Gastroesophageal sphincter (tissue), 4 donors: ENCODE measurements around the gene TM4SF5. TPM values are rescaled to one million over a fixed set of nuclear protein-coding genes. Genes with fewer than 3 reads are reported as not detected.

Source experiments
- ATAC-seq: fragments of 150-250 bp; one replicate; pipeline ENCODE4 v1.9.1; 2016; ENCODE audit warnings: mild to moderate bottlenecking, moderate library complexity
- H3K27ac ChIP-seq, 4 donors: fragments of 200-600 bp; sonication (generic) in 3 of 4; 1 replicate in 3 of 4; 2 replicates in 1 of 4; pipeline ENCODE4 v1.5.1; 2016 to 2019
- H3K27me3 ChIP-seq: fragments of 200-600 bp; sonication (generic); one replicate; pipeline ENCODE4 v1.5.1; 2019
- H3K36me3 ChIP-seq, 2 donors: fragments of 200-600 bp; sonication (generic); one replicate each; pipeline ENCODE4 v1.5.1; 2019; ENCODE audit warnings: control low read depth in 1 of 2
- H3K4me1 ChIP-seq, 3 donors: fragments of 200-600 bp; sonication (generic); 1 replicate in 2 of 3; 2 replicates in 1 of 3; pipeline ENCODE4 v1.5.1; 2016 to 2019; ENCODE audit warnings: control low read depth in 2 of 3
- H3K4me3 ChIP-seq, 2 donors: fragments of 200-600 bp; sonication (generic); one replicate each; pipeline ENCODE4 v1.5.1; 2019; ENCODE audit warnings: mild to moderate bottlenecking in 1 of 2, moderate library complexity in 1 of 2
- H3K9me3 ChIP-seq, 3 donors: fragments of 200-600 bp; sonication (generic); one replicate each; pipeline ENCODE4 v1.5.1; 2017 to 2019; ENCODE audit warnings: control low read depth in 2 of 3
- CTCF ChIP-seq, 4 experiments: fragments of 200-600 bp in 2 of 4; fragments of 450-650 bp in 2 of 4; sonication (generic) in 1 of 4; IDR thresholded peaks; one replicate each; pipeline ENCODE4 v1.5.1; 2017 to 2019; ENCODE audit warnings: antibody characterized with exemption in 4 of 4, mild to moderate bottlenecking in 2 of 4, moderate library complexity in 2 of 4
- EP300 ChIP-seq: sonication (generic); formaldehyde crosslinking; IDR thresholded peaks from one replicate; pipeline ENCODE4 v1.6.1; 2017; ENCODE audit warnings: antibody characterized with exemption, mild to moderate bottlenecking
- POLR2A ChIP-seq, 2 donors: fragments of 450-650 bp; IDR thresholded peaks; one replicate each; pipeline ENCODE4 v1.6.1; 2017; ENCODE audit warnings: antibody characterized with exemption in 2 of 2, mild to moderate bottlenecking in 2 of 2, moderate library complexity in 1 of 2
- POLR2AphosphoS5 ChIP-seq: sonication (generic); formaldehyde crosslinking; IDR thresholded peaks from one replicate; pipeline ENCODE4 v1.6.1; 2017; ENCODE audit warnings: antibody characterized with exemption
- WGBS, 2 donors: methylation state at CpG; one replicate each; pipeline ENCODE4 v1.1.5; 2018; ENCODE audit warnings: low coverage in 1 of 2; 5-methylcytosine and 5-hydroxymethylcytosine counted together
- total RNA-seq, 4 donors: library from RNA; depleted of rRNA; stranded (reverse); fragments of >200 nt; gene quantifications; one replicate each; pipeline ENCODE4 v1.1.0, GENCODE V29; 2016

The TM4SF5 gene
- total RNA-seq, 4 donors from 2014 or later: not detected

- H3K27ac ChIP-seq: peak within 1 kb of the TSS in 3 of 4 donors; percentile 69 to 83 (median 81)
- peak; percentile 99 for ATAC-seq
- H3K36me3 ChIP-seq: peaks cover 0 to 32% of the 10 kb centered on the region in 2 donors
- no peaks in the 10 kb centered on the region for H3K27me3 ChIP-seq
- peaks cover 0 to 26% (median 11%) of the 10 kb centered on the region in 3 donors for H3K4me1 ChIP-seq
- TF ChIP-seq POLR2A (IDR thresholded peaks at IDR 0.05): peak; percentile 42 to 46
- no peak for TF ChIP-seq POLR2AphosphoS5
- peak in 2 of 4 experiments; percentile 3 to 17 for TF ChIP-seq CTCF (IDR thresholded peaks at IDR 0.05)
- no peak for TF ChIP-seq EP300
- H3K9me3 ChIP-seq: no peaks in the 10 kb centered on the region
- WGBS, 2 donors: 0% methylated on average over 2 of the region's 106 CpGs; no CpG with 5 or more reads in 1 of the 2 donors
- peak within 1 kb of the TSS; percentile 58 to 90 for H3K4me3 ChIP-seq
These were observed 35.3 kb downstream of the TM4SF5 start, which contains the start of gene PLD2 for GRCh38 chr17:4806777-4807604. TSS of gene PLD2 (plus strand) at chr17:4807152. CDS start at chr17:4807773, 621 bp downstream.

- no peaks in the 10 kb centered on the region for H3K27me3 ChIP-seq
- 35 to 62% methylated on average over 7 to 20 of the region's 32 CpGs for WGBS, 2 donors
- H3K27ac ChIP-seq: peak overlapping the region in 3 of 4 donors; percentile 69 to 83 (median 81)
- no peaks in the 10 kb centered on the region for H3K9me3 ChIP-seq
- peak overlapping the region; percentile 58 to 90 for H3K4me3 ChIP-seq
- no peak for ATAC-seq
- TF ChIP-seq POLR2AphosphoS5 (no peak), CTCF (IDR thresholded peaks at IDR 0.05) (no peak), POLR2A (IDR thresholded peaks at IDR 0.05) (no peak), EP300 (no peak)
- peaks cover 0 to 26% (median 11%) of the 10 kb centered on the region in 3 donors for H3K4me1 ChIP-seq
- H3K36me3 ChIP-seq: peaks cover 0 to 32% of the 10 kb centered on the region in 2 donors
These were observed 36.1 kb downstream of the TM4SF5 start for GRCh38 chr17:4807605-4808377.

- H3K4me3 ChIP-seq: peak overlapping the region in 1 of 2 donors; percentile 90
- peaks cover 0 to 26% (median 11%) of the 10 kb centered on the region in 3 donors for H3K4me1 ChIP-seq
- H3K36me3 ChIP-seq: peaks cover 0 to 32% of the 10 kb centered on the region in 2 donors
- TF ChIP-seq POLR2AphosphoS5 (peak; percentile 25), POLR2A (IDR thresholded peaks at IDR 0.05) (no peak)
- H3K9me3 ChIP-seq: no peaks in the 10 kb centered on the region
- no peak for ATAC-seq
- WGBS, 2 donors: 28% methylated on average over 5 of the region's 6 CpGs; no CpG with 5 or more reads in 1 of the 2 donors
- H3K27me3 ChIP-seq: no peaks in the 10 kb centered on the region
- H3K27ac ChIP-seq: peak overlapping the region in 1 of 4 donors; percentile 69
These were observed 36.7 kb downstream of the TM4SF5 start for GRCh38 chr17:4808378-4808767.

- TF ChIP-seq POLR2AphosphoS5: no peak
- TF ChIP-seq CTCF (IDR thresholded peaks at IDR 0.05): no peak
- TF ChIP-seq POLR2A (IDR thresholded peaks at IDR 0.05): no peak
- no peak for TF ChIP-seq EP300
- Histone ChIP-seq H3K4me3 (no peak overlapping the region), H3K9me3 (no peaks in the 10 kb centered on the region), H3K27ac (no peak overlapping the region), H3K4me1 (peaks cover 0 to 26% (median 11%) of the 10 kb centered on the region in 3 donors), H3K27me3 (no peaks in the 10 kb centered on the region), H3K36me3 (peaks cover 0 to 48% of the 10 kb centered on the region in 2 donors)
- ATAC-seq: no peak
- WGBS, 2 donors: 35 to 67% methylated on average over 2 to 12 of the region's 13 CpGs
These were observed 39.1 kb downstream of the TM4SF5 start for GRCh38 chr17:4810696-4811290.

- H3K9me3 ChIP-seq: no peaks in the 10 kb centered on the region
- WGBS, 2 donors: 89 to 90% methylated on average over 1 to 6 of the region's 12 CpGs
- TF ChIP-seq POLR2A (IDR thresholded peaks at IDR 0.05) (no peak), POLR2AphosphoS5 (no peak), EP300 (no peak)
- peaks cover 0 to 19% (median 11%) of the 10 kb centered on the region in 3 donors for H3K4me1 ChIP-seq
- no peak for ATAC-seq
- H3K4me3 ChIP-seq: no peak overlapping the region
- H3K27me3 ChIP-seq: no peaks in the 10 kb centered on the region
- H3K27ac ChIP-seq: no peak overlapping the region
- H3K36me3 ChIP-seq: peaks cover 0 to 55% of the 10 kb centered on the region in 2 donors
These were observed 39.8 kb downstream of the TM4SF5 start for GRCh38 chr17:4811471-4811870.
